ENCODE results near the gene CRYBA4. TPM values are rescaled to one million over a fixed set of nuclear protein-coding genes. Genes with fewer than 3 reads are reported as not detected.

CRYBA4 gene
- total and polyA plus RNA-seq, 4 donors = not detected

DNA sequence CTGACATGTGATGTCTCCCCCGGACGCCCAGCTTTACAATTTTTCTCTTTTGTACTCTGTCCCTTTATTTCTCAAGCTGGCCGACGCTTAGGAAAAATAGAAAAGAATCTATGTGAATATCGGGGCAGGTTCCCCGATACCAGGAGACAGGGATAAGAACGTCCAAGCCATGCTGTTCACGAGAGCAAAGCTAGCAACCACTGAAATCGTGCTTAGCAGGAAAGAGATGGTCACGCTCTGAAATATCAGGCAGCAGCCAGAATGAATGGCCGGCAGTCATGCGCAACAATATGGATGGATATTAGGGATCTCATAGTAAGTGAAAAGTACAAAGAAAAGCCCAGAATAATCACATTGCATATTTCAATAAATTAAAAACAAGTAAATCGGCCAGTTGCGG is 7.4 kb upstream of the CRYBA4 start:
- TF ChIP-seq, protein P1, sequence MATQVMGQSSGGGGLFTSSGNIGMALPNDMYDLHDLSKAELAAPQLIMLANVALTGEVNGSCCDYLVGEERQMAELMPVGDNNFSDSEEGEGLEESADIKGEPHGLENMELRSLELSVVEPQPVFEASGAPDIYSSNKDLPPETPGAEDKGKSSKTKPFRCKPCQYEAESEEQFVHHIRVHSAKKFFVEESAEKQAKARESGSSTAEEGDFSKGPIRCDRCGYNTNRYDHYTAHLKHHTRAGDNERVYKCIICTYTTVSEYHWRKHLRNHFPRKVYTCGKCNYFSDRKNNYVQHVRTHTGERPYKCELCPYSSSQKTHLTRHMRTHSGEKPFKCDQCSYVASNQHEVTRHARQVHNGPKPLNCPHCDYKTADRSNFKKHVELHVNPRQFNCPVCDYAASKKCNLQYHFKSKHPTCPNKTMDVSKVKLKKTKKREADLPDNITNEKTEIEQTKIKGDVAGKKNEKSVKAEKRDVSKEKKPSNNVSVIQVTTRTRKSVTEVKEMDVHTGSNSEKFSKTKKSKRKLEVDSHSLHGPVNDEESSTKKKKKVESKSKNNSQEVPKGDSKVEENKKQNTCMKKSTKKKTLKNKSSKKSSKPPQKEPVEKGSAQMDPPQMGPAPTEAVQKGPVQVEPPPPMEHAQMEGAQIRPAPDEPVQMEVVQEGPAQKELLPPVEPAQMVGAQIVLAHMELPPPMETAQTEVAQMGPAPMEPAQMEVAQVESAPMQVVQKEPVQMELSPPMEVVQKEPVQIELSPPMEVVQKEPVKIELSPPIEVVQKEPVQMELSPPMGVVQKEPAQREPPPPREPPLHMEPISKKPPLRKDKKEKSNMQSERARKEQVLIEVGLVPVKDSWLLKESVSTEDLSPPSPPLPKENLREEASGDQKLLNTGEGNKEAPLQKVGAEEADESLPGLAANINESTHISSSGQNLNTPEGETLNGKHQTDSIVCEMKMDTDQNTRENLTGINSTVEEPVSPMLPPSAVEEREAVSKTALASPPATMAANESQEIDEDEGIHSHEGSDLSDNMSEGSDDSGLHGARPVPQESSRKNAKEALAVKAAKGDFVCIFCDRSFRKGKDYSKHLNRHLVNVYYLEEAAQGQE (IDR thresholded peaks at IDR 0.05) = no peak
- TF ChIP-seq HNF4A (conservative IDR thresholded peaks at IDR 0.05) (no peak), RAD21 (IDR thresholded peaks at IDR 0.05) (no peak), JUND (IDR thresholded peaks at IDR 0.05) (no peak), EGR1 (IDR thresholded peaks at IDR 0.05; ENCODE audit: low read depth in 2 of 2) (no peak), FOXA2 (IDR thresholded peaks at IDR 0.05) (no peak), YY1 (IDR thresholded peaks at IDR 0.05) (no peak), NR2F2 (IDR thresholded peaks at IDR 0.05) (no peak), HNF4G (IDR thresholded peaks at IDR 0.05) (no peak), FOXA1 (IDR thresholded peaks at IDR 0.05) (no peak)
- TF ChIP-seq, protein P2, sequence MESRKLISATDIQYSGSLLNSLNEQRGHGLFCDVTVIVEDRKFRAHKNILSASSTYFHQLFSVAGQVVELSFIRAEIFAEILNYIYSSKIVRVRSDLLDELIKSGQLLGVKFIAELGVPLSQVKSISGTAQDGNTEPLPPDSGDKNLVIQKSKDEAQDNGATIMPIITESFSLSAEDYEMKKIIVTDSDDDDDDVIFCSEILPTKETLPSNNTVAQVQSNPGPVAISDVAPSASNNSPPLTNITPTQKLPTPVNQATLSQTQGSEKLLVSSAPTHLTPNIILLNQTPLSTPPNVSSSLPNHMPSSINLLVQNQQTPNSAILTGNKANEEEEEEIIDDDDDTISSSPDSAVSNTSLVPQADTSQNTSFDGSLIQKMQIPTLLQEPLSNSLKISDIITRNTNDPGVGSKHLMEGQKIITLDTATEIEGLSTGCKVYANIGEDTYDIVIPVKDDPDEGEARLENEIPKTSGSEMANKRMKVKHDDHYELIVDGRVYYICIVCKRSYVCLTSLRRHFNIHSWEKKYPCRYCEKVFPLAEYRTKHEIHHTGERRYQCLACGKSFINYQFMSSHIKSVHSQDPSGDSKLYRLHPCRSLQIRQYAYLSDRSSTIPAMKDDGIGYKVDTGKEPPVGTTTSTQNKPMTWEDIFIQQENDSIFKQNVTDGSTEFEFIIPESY (IDR thresholded peaks at IDR 0.05) = no peak
- TF ChIP-seq, protein P3, sequence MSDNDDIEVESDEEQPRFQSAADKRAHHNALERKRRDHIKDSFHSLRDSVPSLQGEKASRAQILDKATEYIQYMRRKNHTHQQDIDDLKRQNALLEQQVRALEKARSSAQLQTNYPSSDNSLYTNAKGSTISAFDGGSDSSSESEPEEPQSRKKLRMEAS (IDR thresholded peaks at IDR 0.05) = no peak
- TF ChIP-seq, protein P4, sequence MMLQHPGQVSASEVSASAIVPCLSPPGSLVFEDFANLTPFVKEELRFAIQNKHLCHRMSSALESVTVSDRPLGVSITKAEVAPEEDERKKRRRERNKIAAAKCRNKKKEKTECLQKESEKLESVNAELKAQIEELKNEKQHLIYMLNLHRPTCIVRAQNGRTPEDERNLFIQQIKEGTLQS (IDR thresholded peaks at IDR 0.05) = no peak
- TF ChIP-seq, protein P5, sequence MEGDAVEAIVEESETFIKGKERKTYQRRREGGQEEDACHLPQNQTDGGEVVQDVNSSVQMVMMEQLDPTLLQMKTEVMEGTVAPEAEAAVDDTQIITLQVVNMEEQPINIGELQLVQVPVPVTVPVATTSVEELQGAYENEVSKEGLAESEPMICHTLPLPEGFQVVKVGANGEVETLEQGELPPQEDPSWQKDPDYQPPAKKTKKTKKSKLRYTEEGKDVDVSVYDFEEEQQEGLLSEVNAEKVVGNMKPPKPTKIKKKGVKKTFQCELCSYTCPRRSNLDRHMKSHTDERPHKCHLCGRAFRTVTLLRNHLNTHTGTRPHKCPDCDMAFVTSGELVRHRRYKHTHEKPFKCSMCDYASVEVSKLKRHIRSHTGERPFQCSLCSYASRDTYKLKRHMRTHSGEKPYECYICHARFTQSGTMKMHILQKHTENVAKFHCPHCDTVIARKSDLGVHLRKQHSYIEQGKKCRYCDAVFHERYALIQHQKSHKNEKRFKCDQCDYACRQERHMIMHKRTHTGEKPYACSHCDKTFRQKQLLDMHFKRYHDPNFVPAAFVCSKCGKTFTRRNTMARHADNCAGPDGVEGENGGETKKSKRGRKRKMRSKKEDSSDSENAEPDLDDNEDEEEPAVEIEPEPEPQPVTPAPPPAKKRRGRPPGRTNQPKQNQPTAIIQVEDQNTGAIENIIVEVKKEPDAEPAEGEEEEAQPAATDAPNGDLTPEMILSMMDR (IDR thresholded peaks at IDR 0.05; ENCODE audit: low read depth, low read length, missing input control) = no peak
- H3K27ac ChIP-seq (ENCODE audit: low read depth in 1 of 2, low read length in 2 of 2) = no peak overlapping the region
- DNase-seq (ENCODE audit: low spot score) = no peak
- H3K9ac ChIP-seq (ENCODE audit: low read depth in 1 of 2, low read length in 2 of 2) = no peak overlapping the region
- no peaks in the 10 kb centered on the region for H3K4me1 ChIP-seq (ENCODE audit: control insufficient read depth in 4 of 4, insufficient read depth in 4 of 4, low read length in 3 of 4)
- no peaks in the 10 kb centered on the region for H3K36me3 ChIP-seq (ENCODE audit: control insufficient read depth in 4 of 4, insufficient read depth in 3 of 4, low read depth in 1 of 4, low read length in 3 of 4)
- WGBS = 58% methylated on average over 14 of the region's 14 CpGs
- no peaks in the 10 kb centered on the region for H3K27me3 ChIP-seq (ENCODE audit: control insufficient read depth in 4 of 4, insufficient read depth in 4 of 4, low read length in 3 of 4)
- no peaks in the 10 kb centered on the region for H3K9me3 ChIP-seq (ENCODE audit: control insufficient read depth in 4 of 4, low read length in 3 of 4)
- H3K4me3 ChIP-seq (ENCODE audit: low read depth in 1 of 3, low read length in 3 of 3) = no peak overlapping the region

DNA sequence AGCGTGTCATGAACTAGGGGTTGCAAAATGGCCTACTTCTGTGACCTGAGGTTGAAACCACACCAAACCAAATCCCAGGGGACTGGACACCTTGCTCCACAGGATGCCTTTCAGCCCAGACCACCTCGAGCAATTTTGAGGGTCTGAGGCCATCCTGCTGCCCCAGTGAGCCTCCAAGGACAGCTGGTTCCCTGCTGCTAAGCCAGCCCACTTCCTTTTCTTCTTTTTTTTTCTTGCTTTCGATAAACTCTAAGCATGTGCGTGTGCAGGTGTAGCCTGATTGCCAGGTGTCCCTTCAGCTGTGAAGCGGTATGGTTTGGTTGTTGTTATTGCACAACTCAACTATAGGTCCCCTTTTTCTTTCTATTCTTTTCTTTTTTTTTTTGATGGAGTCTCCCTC is 6.6 kb upstream of the CRYBA4 start:
- no peak for DNase-seq (ENCODE audit: low spot score)
- Histone ChIP-seq H3K9me3 (ENCODE audit: control insufficient read depth in 4 of 4, low read length in 3 of 4) (no peaks in the 10 kb centered on the region), H3K4me1 (ENCODE audit: control insufficient read depth in 4 of 4, insufficient read depth in 4 of 4, low read length in 3 of 4) (no peaks in the 10 kb centered on the region), H3K9ac (ENCODE audit: low read depth in 1 of 2, low read length in 2 of 2) (no peak overlapping the region), H3K36me3 (ENCODE audit: control insufficient read depth in 4 of 4, insufficient read depth in 3 of 4, low read depth in 1 of 4, low read length in 3 of 4) (no peaks in the 10 kb centered on the region), H3K27ac (ENCODE audit: low read depth in 1 of 2, low read length in 2 of 2) (no peak overlapping the region), H3K4me3 (ENCODE audit: low read depth in 1 of 3, low read length in 3 of 3) (no peak overlapping the region), H3K27me3 (ENCODE audit: control insufficient read depth in 4 of 4, insufficient read depth in 4 of 4, low read length in 3 of 4) (no peaks in the 10 kb centered on the region)
- 68% methylated on average over 5 of the region's 5 CpGs for WGBS
- TF ChIP-seq, protein P2 (IDR thresholded peaks at IDR 0.05) = no peak
- no peak for TF ChIP-seq HNF4G (IDR thresholded peaks at IDR 0.05)
- TF ChIP-seq RXRA (IDR thresholded peaks at IDR 0.05) = no peak
- TF ChIP-seq SP1 (IDR thresholded peaks at IDR 0.05) = no peak
- TF ChIP-seq, protein P5 (IDR thresholded peaks at IDR 0.05; ENCODE audit: low read depth, low read length, missing input control) = no peak
- TF ChIP-seq FOXA1 (IDR thresholded peaks at IDR 0.05) = no peak
- no peak for TF ChIP-seq YY1 (IDR thresholded peaks at IDR 0.05)
- no peak for TF ChIP-seq FOXA2 (IDR thresholded peaks at IDR 0.05)
- no peak for TF ChIP-seq EGR1 (IDR thresholded peaks at IDR 0.05; ENCODE audit: low read depth in 2 of 2)
- TF ChIP-seq, protein P4 (IDR thresholded peaks at IDR 0.05) = no peak
- no peak for TF ChIP-seq NR2F2 (IDR thresholded peaks at IDR 0.05)
- TF ChIP-seq, protein P3 (IDR thresholded peaks at IDR 0.05) = no peak
- TF ChIP-seq RAD21 (IDR thresholded peaks at IDR 0.05) = no peak

All from liver (tissue), 9 donors.